ENCODE measurements around the gene SERPINA1. TPM values are rescaled to one million over a fixed set of nuclear protein-coding genes. Genes with fewer than 3 reads are reported as not detected.

SERPINA1 gene
- polyA plus RNA-seq, 2 of the 4 experiments (the other 2 are of a cell fraction) = 0.34 to 2.2 TPM

GRCh38 chr14:94338023-94338422, 50.4 kb downstream of the SERPINA1 start:
- DNase-seq (ENCODE audit: low read depth in 1 of 2, low spot score in 1 of 2) (no peak), ATAC-seq (no peak), FAIRE-seq (no peak)
- CTCF ChIA-PET = no interaction called here
- Histone ChIP-seq H3K27ac (no peak overlapping the region), H3K9me3 (no peaks in the 10 kb centered on the region), H3K4me2 (no peak overlapping the region), H3K4me3 (no peak overlapping the region), H3K4me1 (peaks cover 13% of the 10 kb centered on the region)
- TF ChIP-seq JUN (IDR thresholded peaks at IDR 0.05) (no peak), NR3C1 (IDR thresholded peaks at IDR 0.05) (no peak), E2F6 (IDR thresholded peaks at IDR 0.05; ENCODE audit: borderline replicate concordance, low read depth) (no peak), KDM5A (IDR thresholded peaks at IDR 0.05) (no peak)
- 44% methylated on average over 2 of the region's 2 CpGs for WGBS (ENCODE audit: missing lambda C conversion rate)
- POLR2A ChIA-PET = no interaction called here

GRCh38 chr14:94337274-94337673, 51.1 kb downstream of the SERPINA1 start:
- TF ChIP-seq MAFK (IDR thresholded peaks at IDR 0.05; ENCODE audit: partially characterized antibody) (peak; percentile 60), ZFP36 (IDR thresholded peaks at IDR 0.05; ENCODE audit: borderline replicate concordance, partially characterized antibody) (no peak)
- H3K4me3 ChIP-seq = no peak overlapping the region
- H3K9me3 ChIP-seq = no peaks in the 10 kb centered on the region
- H3K4me2 ChIP-seq = no peak overlapping the region
- ATAC-seq (no peak), DNase-seq (ENCODE audit: low read depth in 1 of 2, low spot score in 1 of 2) (no peak), FAIRE-seq (no peak)
- WGBS (ENCODE audit: missing lambda C conversion rate) = 58% methylated on average over 6 of the region's 6 CpGs
- peaks cover 7% of the 10 kb centered on the region for H3K4me1 ChIP-seq
- no peak overlapping the region for H3K27ac ChIP-seq
- ChIA-PET CTCF (no interaction called here), POLR2A (no interaction called here)

DNA sequence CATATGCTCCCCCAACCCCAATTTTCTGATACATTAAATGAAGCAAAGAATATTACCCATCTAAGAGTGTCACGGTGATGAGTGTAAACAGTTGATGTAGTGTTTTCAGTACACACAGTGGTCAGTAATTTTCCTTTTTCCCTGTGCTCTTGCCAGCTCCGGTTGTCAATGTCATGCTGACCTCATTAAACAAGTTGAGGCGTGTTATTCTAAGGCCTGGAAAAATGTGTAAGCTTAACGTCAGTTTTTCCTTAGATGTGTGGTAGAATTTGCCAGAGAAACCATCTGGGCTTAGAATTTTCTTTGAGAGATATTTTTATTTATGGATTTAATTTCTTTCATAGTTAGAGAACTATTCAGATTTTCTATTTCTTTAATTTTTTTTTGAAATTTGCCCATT, 53.5 kb downstream of the SERPINA1 start:
- CTCF ChIA-PET = no interaction called here
- WGBS (ENCODE audit: missing lambda C conversion rate) = 37% methylated on average over 4 of the region's 4 CpGs
- DNase-seq (ENCODE audit: low read depth in 1 of 2, low spot score in 1 of 2) (no peak), ATAC-seq (no peak), FAIRE-seq (no peak)
- Histone ChIP-seq H3K9me3 (no peaks in the 10 kb centered on the region), H3K4me1 (no peaks in the 10 kb centered on the region), H3K4me3 (no peak overlapping the region), H3K4me2 (no peak overlapping the region), H3K27ac (no peak overlapping the region)
- POLR2A ChIA-PET = no interaction called here
- TF ChIP-seq HOXB13 (CRISPR knock-in tag; IDR thresholded peaks at IDR 0.05; ENCODE audit: low read depth) (no peak), PHF8 (IDR thresholded peaks at IDR 0.05; ENCODE audit: borderline replicate concordance, low read depth) (no peak), POLR2AphosphoS2 (conservative IDR thresholded peaks at IDR 0.05; ENCODE audit: low read length) (no peak), REST (IDR thresholded peaks at IDR 0.05) (no peak), ESRRA (IDR thresholded peaks at IDR 0.05; ENCODE audit: borderline replicate concordance, low read length) (no peak), ZFP36 (IDR thresholded peaks at IDR 0.05; ENCODE audit: borderline replicate concordance, partially characterized antibody) (no peak), RCOR1 (IDR thresholded peaks at IDR 0.05; ENCODE audit: low read depth, low read length) (no peak), SREBF2 (IDR thresholded peaks at IDR 0.05) (no peak), ZSCAN20 (CRISPR knock-in tag; IDR thresholded peaks at IDR 0.05) (no peak), JUNB (IDR thresholded peaks at IDR 0.05) (no peak), NR3C1 (IDR thresholded peaks at IDR 0.05) (no peak), HOXA7 (CRISPR knock-in tag; IDR thresholded peaks at IDR 0.05) (no peak), MAFK (IDR thresholded peaks at IDR 0.05; ENCODE audit: partially characterized antibody) (no peak), EHF (CRISPR knock-in tag; IDR thresholded peaks at IDR 0.05) (no peak)
- TF ChIP-seq, protein P1, sequence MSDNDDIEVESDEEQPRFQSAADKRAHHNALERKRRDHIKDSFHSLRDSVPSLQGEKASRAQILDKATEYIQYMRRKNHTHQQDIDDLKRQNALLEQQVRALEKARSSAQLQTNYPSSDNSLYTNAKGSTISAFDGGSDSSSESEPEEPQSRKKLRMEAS (IDR thresholded peaks at IDR 0.05) = no peak
- TF ChIP-seq, protein P2, sequence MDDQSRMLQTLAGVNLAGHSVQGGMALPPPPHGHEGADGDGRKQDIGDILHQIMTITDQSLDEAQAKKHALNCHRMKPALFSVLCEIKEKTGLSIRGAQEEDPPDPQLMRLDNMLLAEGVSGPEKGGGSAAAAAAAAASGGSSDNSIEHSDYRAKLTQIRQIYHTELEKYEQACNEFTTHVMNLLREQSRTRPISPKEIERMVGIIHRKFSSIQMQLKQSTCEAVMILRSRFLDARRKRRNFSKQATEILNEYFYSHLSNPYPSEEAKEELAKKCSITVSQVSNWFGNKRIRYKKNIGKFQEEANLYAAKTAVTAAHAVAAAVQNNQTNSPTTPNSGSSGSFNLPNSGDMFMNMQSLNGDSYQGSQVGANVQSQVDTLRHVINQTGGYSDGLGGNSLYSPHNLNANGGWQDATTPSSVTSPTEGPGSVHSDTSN (IDR thresholded peaks at IDR 0.05) = no peak

All from A549 (cell line).